H1 (cell line): Measurements from ENCODE around the gene SRXN1. TPM values are rescaled to one million over a fixed set of nuclear protein-coding genes. Genes with fewer than 3 reads are reported as not detected.

Experiments used
- CTCF ChIA-PET: fragments of 300-600 bp; sonication (Branson Sonifier 250); formaldehyde crosslinking; loops from one replicate; lab custom pipeline; 2021; ENCODE audit not compliant: partially characterized antibody; lab: Charles Lee
- POLR2A ChIA-PET: fragments of 300-600 bp; sonication (Branson Sonifier 250); formaldehyde crosslinking; loops from one replicate; lab custom pipeline; 2021; ENCODE audit warnings: inconsistent platforms; ENCODE audit not compliant: partially characterized antibody; lab: Charles Lee
- DNase-seq, 2 experiments: peaks; one replicate each; pipeline versions ENCODE4 v3.0.0 to v3.0.0-alpha.2; 2010 to 2022; ENCODE audit warnings: low spot score in 2 of 2, low read depth in 1 of 2, mixed read lengths in 1 of 2
- FAIRE-seq: peaks from 2 replicates; lab custom pipeline; 2011; peaks lifted over from hg19 to GRCh38; lab: Jason Lieb, UNC
- H2AFZ ChIP-seq: 2 replicates; pipeline ENCODE4 v1.8.1; 2012; ENCODE audit warnings: low read length, inconsistent platforms
- H2AK5ac ChIP-seq: 2 replicates; pipeline ENCODE4 v1.6.1; 2013; ENCODE audit warnings: low read depth, low read length
- H2BK120ac ChIP-seq: replicated peaks from 2 replicates; pipeline ENCODE3; 2013; ENCODE audit warnings: low read depth, low read length, inconsistent platforms
- H2BK12ac ChIP-seq: 2 replicates; pipeline ENCODE4 v1.6.1; 2013; ENCODE audit warnings: low read depth, low read length
- H2BK15ac ChIP-seq: 2 replicates; pipeline ENCODE4 v1.6.1; 2013; ENCODE audit warnings: low read length
- H2BK20ac ChIP-seq: 2 replicates; pipeline ENCODE4 v1.6.1; 2013; ENCODE audit warnings: low read length
- H2BK5ac ChIP-seq: 2 replicates; pipeline ENCODE4 v1.6.1; 2013; ENCODE audit warnings: low read depth, low read length
- H3K14ac ChIP-seq: 2 replicates; pipeline ENCODE4 v1.6.1; 2013; ENCODE audit warnings: inconsistent platforms; ENCODE audit not compliant: insufficient read length
- H3K18ac ChIP-seq: 2 replicates; pipeline ENCODE4 v1.6.1; 2013; ENCODE audit warnings: low read length; ENCODE audit errors: extremely low read depth
- H3K23ac ChIP-seq: 2 replicates; pipeline ENCODE4 v1.6.1; 2013; ENCODE audit warnings: inconsistent platforms; ENCODE audit not compliant: insufficient read length
- H3K23me2 ChIP-seq: 2 replicates; pipeline ENCODE4 v1.6.1; 2013; ENCODE audit warnings: low read depth, low read length
- H3K27ac ChIP-seq: 2 replicates; pipeline ENCODE4 v1.6.1; 2011; ENCODE audit warnings: low read depth, low read length, inconsistent platforms
- H3K27me3 ChIP-seq, 4 experiments: replicated peaks in 1 of 4; 1 replicate in 1 of 4; 2 replicates in 3 of 4; pipeline versions ENCODE4 v1.6.1 to v1.8.1; 2011 to 2013; ENCODE audit warnings: low read length in 3 of 4, mild to moderate bottlenecking in 3 of 4, inconsistent platforms in 2 of 4, mixed read lengths in 2 of 4, moderate library complexity in 1 of 4; ENCODE audit not compliant: control insufficient read depth in 3 of 4, insufficient read depth in 3 of 4; ENCODE audit errors: extremely low read depth in 1 of 4
- H3K36me3 ChIP-seq, 4 experiments: 2 replicates each; pipeline versions ENCODE4 v1.6.1 to v1.8.1; 2011 to 2013; ENCODE audit warnings: mild to moderate bottlenecking in 4 of 4, low read length in 3 of 4, moderate library complexity in 2 of 4, control low read depth in 1 of 4, inconsistent platforms in 1 of 4; ENCODE audit not compliant: insufficient read depth in 4 of 4, control insufficient read depth in 2 of 4
- H3K4ac ChIP-seq: replicated peaks from 2 replicates; pipeline ENCODE3; 2013; ENCODE audit warnings: low read length, low read depth, mixed read lengths, inconsistent platforms; ENCODE audit not compliant: insufficient read length
- H3K4me1 ChIP-seq, 4 experiments: replicated peaks in 1 of 4; 1 replicate in 1 of 4; 2 replicates in 3 of 4; pipeline versions ENCODE4 v1.6.1 to v1.8.1; 2011 to 2013; ENCODE audit warnings: low read length in 3 of 4, inconsistent platforms in 2 of 4, mixed read lengths in 1 of 4; ENCODE audit not compliant: insufficient read depth in 4 of 4, control insufficient read depth in 3 of 4
- H3K4me2 ChIP-seq, 2 experiments: 2 replicates each; pipeline versions ENCODE4 v1.6.1 to v1.8.1; 2011 to 2013; ENCODE audit warnings: low read depth in 2 of 2, low read length in 2 of 2, control low read depth in 1 of 2, inconsistent platforms in 1 of 2, mild to moderate bottlenecking in 1 of 2; ENCODE audit not compliant: insufficient read depth in 1 of 2
- H3K4me3 ChIP-seq, 4 experiments: fragments of 200-600, 300-600 bp in 1 of 4; sonication (generic), shearing (Covaris generic), sonication (Bioruptor Twin) in 1 of 4; 2 replicates each; pipeline versions ENCODE4 v1.5.1 to v1.8.1; 2011 to 2016; ENCODE audit warnings: low read length in 4 of 4, low read depth in 3 of 4, control low read depth in 2 of 4, inconsistent platforms in 2 of 4, mild to moderate bottlenecking in 2 of 4, mixed read lengths in 1 of 4, moderate library complexity in 1 of 4; ENCODE audit not compliant: insufficient read depth in 2 of 4; ENCODE audit errors: extremely low read depth in 1 of 4
- H3K56ac ChIP-seq: replicated peaks from 2 replicates; pipeline ENCODE3; 2013; ENCODE audit warnings: low read depth, mild to moderate bottlenecking, mixed read lengths, low read length, inconsistent platforms; ENCODE audit not compliant: insufficient read length
- H3K79me1 ChIP-seq: 2 replicates; pipeline ENCODE4 v1.6.1; 2013; ENCODE audit warnings: low read depth, low read length, control low read depth
- H3K79me2 ChIP-seq, 2 experiments: 2 replicates each; pipeline versions ENCODE4 v1.6.1 to v1.8.1; 2012 to 2013; ENCODE audit warnings: low read length in 2 of 2, mild to moderate bottlenecking in 2 of 2, inconsistent platforms in 1 of 2; ENCODE audit not compliant: insufficient read depth in 2 of 2, control insufficient read depth in 1 of 2
- H3K9ac ChIP-seq, 4 experiments: replicated peaks in 1 of 4; 1 replicate in 1 of 4; 2 replicates in 3 of 4; pipeline versions ENCODE4 v1.6.1 to v1.8.1; 2011 to 2013; ENCODE audit warnings: low read depth in 3 of 4, low read length in 3 of 4, control low read depth in 2 of 4, mild to moderate bottlenecking in 2 of 4, moderate library complexity in 2 of 4, inconsistent platforms in 1 of 4; ENCODE audit errors: extremely low read depth in 1 of 4
- H3K9me3 ChIP-seq, 2 experiments: 2 replicates each; pipeline versions ENCODE4 v1.6.1 to v1.8.1; 2012 to 2013; ENCODE audit warnings: mild to moderate bottlenecking in 2 of 2, moderate library complexity in 2 of 2, control low read depth in 1 of 2, inconsistent platforms in 1 of 2, low read depth in 1 of 2, low read length in 1 of 2, mixed read lengths in 1 of 2; ENCODE audit not compliant: insufficient read depth in 2 of 2
- H4K20me1 ChIP-seq, 2 experiments: replicated peaks in 1 of 2; 2 replicates each; pipeline versions ENCODE3 to v1.8.1; 2011 to 2013; ENCODE audit warnings: inconsistent platforms in 2 of 2, low read length in 2 of 2, mild to moderate bottlenecking in 1 of 2; ENCODE audit not compliant: insufficient read depth in 2 of 2, control insufficient read depth in 1 of 2
- H4K5ac ChIP-seq: 2 replicates; pipeline ENCODE4 v1.6.1; 2013; ENCODE audit warnings: low read length, low read depth, mixed read lengths, inconsistent platforms; ENCODE audit not compliant: insufficient read length
- H4K8ac ChIP-seq: 2 replicates; pipeline ENCODE4 v1.8.0; 2013; ENCODE audit warnings: mild to moderate bottlenecking, moderate library complexity, low read length, inconsistent platforms; ENCODE audit not compliant: insufficient read depth; ENCODE audit errors: extremely low read depth
- H4K91ac ChIP-seq: replicated peaks from 2 replicates; pipeline ENCODE3; 2013; ENCODE audit warnings: low read length, mixed read lengths, inconsistent platforms; ENCODE audit not compliant: insufficient read length
- CBX5 ChIP-seq: fragments of 300-800, 300-1000 bp; sonication (generic); IDR thresholded peaks from 2 replicates; pipeline ENCODE4 v1.7.1; 2016; ENCODE audit warnings: antibody characterized with exemption, low read length, low read depth
- CTCF ChIP-seq, 3 experiments: IDR thresholded peaks; 1 replicate in 2 of 3; 2 replicates in 1 of 3; pipeline versions ENCODE4 v1.5.1 to v1.6.1; 2011; ENCODE audit warnings: low read length in 3 of 3, mild to moderate bottlenecking in 3 of 3, inconsistent platforms in 2 of 3, low read depth in 1 of 3, moderate library complexity in 1 of 3; ENCODE audit not compliant: insufficient read depth in 1 of 3; ENCODE audit errors: control extremely low read depth in 1 of 3
- EGR1 ChIP-seq: IDR thresholded peaks from 2 replicates; pipeline ENCODE4 v1.6.1; 2011; ENCODE audit warnings: low read depth, low read length, borderline replicate concordance
- EP300 ChIP-seq, 2 experiments: IDR thresholded peaks; 1 replicate in 1 of 2; 2 replicates in 1 of 2; pipeline ENCODE4 v1.6.1; 2011 to 2012; ENCODE audit warnings: low read depth in 2 of 2, low read length in 2 of 2, mild to moderate bottlenecking in 2 of 2, borderline replicate concordance in 1 of 2, inconsistent platforms in 1 of 2, moderate library complexity in 1 of 2
- FOSL1 ChIP-seq: IDR thresholded peaks from 2 replicates; pipeline ENCODE4 v1.6.1; 2011; ENCODE audit warnings: mild to moderate bottlenecking, low read depth, low read length, moderate library complexity; ENCODE audit not compliant: insufficient read depth
- GABPA ChIP-seq: IDR thresholded peaks from 2 replicates; pipeline ENCODE4 v1.6.1; 2011; ENCODE audit warnings: mild to moderate bottlenecking, low read length, moderate library complexity, borderline replicate concordance; ENCODE audit not compliant: insufficient read depth
- MAX ChIP-seq: IDR thresholded peaks from 2 replicates; pipeline ENCODE4 v1.6.1; 2012; ENCODE audit warnings: inconsistent platforms
- SIRT6 ChIP-seq: IDR thresholded peaks from one replicate; pipeline ENCODE4 v1.7.1; 2012; ENCODE audit warnings: low read length, inconsistent platforms
- SRF ChIP-seq: IDR thresholded peaks from 2 replicates; pipeline ENCODE4 v1.6.1; 2011; ENCODE audit warnings: mild to moderate bottlenecking, low read depth, low read length, moderate library complexity
- TEAD4 ChIP-seq: IDR thresholded peaks from 2 replicates; pipeline ENCODE4 v1.6.1; 2012; ENCODE audit warnings: low read depth, low read length, inconsistent platforms, mixed read lengths
- ZNF274 ChIP-seq: IDR thresholded peaks from 2 replicates; pipeline ENCODE4 v1.7.0; 2012; ENCODE audit warnings: low read length, borderline replicate concordance; ENCODE audit errors: extremely low read depth
- WGBS, 2 experiments: shearing (Covaris generic) in 1 of 2; methylation state at CpG; one replicate each; pipeline versions ENCODE4 v1.1.6 to v1.1.7; 2013 to 2015; ENCODE audit warnings: low lambda C conversion rate in 2 of 2, mixed read lengths in 2 of 2, inconsistent platforms in 1 of 2, low coverage in 1 of 2, missing lambda C conversion rate in 1 of 2; ENCODE audit not compliant: insufficient replicate concordance in 2 of 2, insufficient coverage in 1 of 2, insufficient read length in 1 of 2; ENCODE audit errors: extremely low coverage in 1 of 2, missing lambda C conversion rate in 1 of 2; 5-methylcytosine and 5-hydroxymethylcytosine counted together
- polyA plus RNA-seq, 7 experiments: library from polyadenylated mRNA; depleted of rRNA in 3 of 7; stranded (reverse) in 5 of 7; unstranded in 2 of 7; fragments of >200 nt in 5 of 7; fragments of 200-250 nt in 2 of 7; gene quantifications; 1 replicate in 5 of 7; 2 replicates in 1 of 7; 4 replicates in 1 of 7; pipeline versions ENCODE4 v1.2.1 to v1.2.3, GENCODE V29; 2011 to 2013; ENCODE audit warnings: missing spikeins in 2 of 7, mixed read lengths in 2 of 7
- total RNA-seq: library from RNA; stranded (reverse); fragmentation: NEBNext Ultra II Directional; extraction: Animal tissue kit (Norgen Biotek cat#: 25700); gene quantifications from 2 replicates; pipeline ENCODE4 v1.2.1, GENCODE V29; 2021

Gene SRXN1
- total and polyA plus RNA-seq, 2 of the 8 experiments (the other 6 are each of a cell fraction or from before 2014, with no cell fraction given), result 12.2 to 15.8 TPM

GRCh38 chr20:626579-626978 is 26.4 kb downstream of the SRXN1 start:
- H3K79me1 ChIP-seq, result no peaks in the 10 kb centered on the region
- DNase-seq (no peak), FAIRE-seq (no peak)
- no peak overlapping the region for H2BK15ac ChIP-seq
- WGBS, 2 experiments, result 81% methylated on average over 2 of the region's 2 CpGs; no CpG with 5 or more reads in 1 of the 2 experiments
- no peak overlapping the region for H2BK5ac ChIP-seq
- POLR2A ChIA-PET, result interaction anchor here (1.5 kb wide), 1 partner anchor 84 kb away, joined by 3 read pairs; no protein-coding TSS in a partner anchor
- no peak overlapping the region for H2AK5ac ChIP-seq
- H3K79me2 ChIP-seq, result no peaks in the 10 kb centered on the region
- H3K14ac ChIP-seq, result no peak overlapping the region
- no peaks in the 10 kb centered on the region for H3K36me3 ChIP-seq
- no peak overlapping the region for H3K56ac ChIP-seq
- no peak overlapping the region for H3K18ac ChIP-seq
- H3K23me2 ChIP-seq, result no peaks in the 10 kb centered on the region
- CTCF ChIA-PET, result interaction anchor here (1.1 to 2.4 kb wide), 3 partner anchors 19 to 26 kb away, joined by 3 to 9 read pairs (median 5); no protein-coding TSS in a partner anchor
- H4K91ac ChIP-seq, result no peak overlapping the region
- no peak overlapping the region for H2AFZ ChIP-seq
- H3K4ac ChIP-seq, result no peak overlapping the region
- H3K9me3 ChIP-seq, result no peaks in the 10 kb centered on the region
- no peak overlapping the region for H2BK20ac ChIP-seq
- no peak overlapping the region for H2BK120ac ChIP-seq
- H4K20me1 ChIP-seq, result no peaks in the 10 kb centered on the region
- H4K5ac ChIP-seq, result no peak overlapping the region
- H4K8ac ChIP-seq, result no peak overlapping the region
- H3K4me3 ChIP-seq, result no peak overlapping the region
- H3K27ac ChIP-seq, result no peak overlapping the region
- no peak overlapping the region for H3K4me2 ChIP-seq
- H3K9ac ChIP-seq, result no peak overlapping the region
- no peak overlapping the region for H2BK12ac ChIP-seq
- H3K23ac ChIP-seq, result no peak overlapping the region
- H3K27me3 ChIP-seq, result no peaks in the 10 kb centered on the region; a peak in 1 of 7 replicates
- H3K4me1 ChIP-seq, result 0 out of 7 replicates have a peak, but pooled peaks cover 0 to 4% (median 0%) of the 10 kb centered on the region in 4 experiments
- TF ChIP-seq TEAD4, result no peak
- no peak for TF ChIP-seq CBX5
- no peak for TF ChIP-seq GABPA
- TF ChIP-seq MAX, result no peak
- no peak for TF ChIP-seq SIRT6
- TF ChIP-seq SRF, result no peak
- TF ChIP-seq CTCF (IDR thresholded peaks at IDR 0.05; ENCODE audit: control extremely low read depth in 1 of 3, insufficient read depth in 1 of 3, low read depth in 1 of 3, low read length in 3 of 3), result no peak
- TF ChIP-seq FOSL1, result no peak
- TF ChIP-seq EP300 (IDR thresholded peaks at IDR 0.05; ENCODE audit: borderline replicate concordance in 1 of 2, low read depth in 2 of 2, low read length in 2 of 2), result no peak
- TF ChIP-seq EGR1, result no peak
- no peak for TF ChIP-seq ZNF274
